IMR-90 (cell line): ENCODE results near the gene TMEM184C. TPM values are rescaled to one million over a fixed set of nuclear protein-coding genes. Genes with fewer than 3 reads are reported as not detected.

Experiments used
- ATAC-seq: fragments of 200-7000 bp; cut with Tn5 transposase; 2 replicates; pipeline ENCODE4 v1.9.1; 2020; ENCODE audit warnings: low read depth, mild to moderate bottlenecking, moderate library complexity
- BruUV-seq: library from RNA; stranded (reverse); fragments of 400-500 nt; replicated peaks from 2 replicates; lab custom pipeline; 2021; lab: Mats Ljungman, UMichigan
- CTCF ChIA-PET: fragments of 300-600 bp; formaldehyde crosslinking; extraction: SDS; loops from one replicate; lab custom pipeline; 2021; ENCODE audit warnings: antibody characterized with exemption; lab: Yijun Ruan, JAX
- POLR2A ChIA-PET: fragments of 300-600 bp; sonication (Branson Sonifier 250); formaldehyde crosslinking; loops from one replicate; lab custom pipeline; 2022; ENCODE audit warnings: antibody characterized with exemption; ENCODE audit not compliant: unreplicated experiment; lab: Charles Lee
- DNase-seq: peaks from one replicate; pipeline ENCODE4 v3.0.0; 2013
- H2AFZ ChIP-seq: replicated peaks from 2 replicates; pipeline ENCODE3; 2013; ENCODE audit warnings: low read length, mild to moderate bottlenecking; ENCODE audit not compliant: poor library complexity
- H2AK5ac ChIP-seq: 2 replicates; pipeline ENCODE4 v1.6.1; 2013; ENCODE audit warnings: low read depth, low read length, inconsistent platforms
- H2AK9ac ChIP-seq: replicated peaks from 2 replicates; pipeline ENCODE3; 2013; ENCODE audit warnings: mild to moderate bottlenecking, low read depth, low read length, moderate library complexity; ENCODE audit not compliant: poor library complexity
- H2BK120ac ChIP-seq: 2 replicates; pipeline ENCODE4 v1.6.1; 2013; ENCODE audit warnings: low read depth, low read length, inconsistent platforms
- H2BK15ac ChIP-seq: 3 replicates; pipeline ENCODE4 v1.6.1; 2013; ENCODE audit warnings: low read depth, low read length, inconsistent platforms
- H2BK20ac ChIP-seq: 2 replicates; pipeline ENCODE4 v1.6.1; 2013; ENCODE audit warnings: low read depth, mild to moderate bottlenecking, inconsistent platforms, low read length, moderate library complexity
- H2BK5ac ChIP-seq: 2 replicates; pipeline ENCODE4 v1.6.1; 2013; ENCODE audit warnings: mild to moderate bottlenecking, low read depth, low read length, inconsistent platforms; ENCODE audit not compliant: poor library complexity, severe bottlenecking
- H3K14ac ChIP-seq: replicated peaks from 2 replicates; pipeline ENCODE4 v1.6.1; 2013; ENCODE audit warnings: low read depth, low read length, inconsistent platforms
- H3K18ac ChIP-seq: 2 replicates; pipeline ENCODE4 v1.6.1; 2013; ENCODE audit warnings: low read depth, low read length, control low read depth
- H3K23ac ChIP-seq: 2 replicates; pipeline ENCODE4 v1.6.1; 2013; ENCODE audit warnings: low read depth, low read length, inconsistent platforms
- H3K27ac ChIP-seq: 2 replicates; pipeline ENCODE4 v1.5.1; 2013; ENCODE audit warnings: mild to moderate bottlenecking, control low read depth, low read length; ENCODE audit not compliant: insufficient read depth
- H3K27me3 ChIP-seq: 2 replicates; pipeline ENCODE4 v1.6.1; 2013; ENCODE audit warnings: low read length; ENCODE audit not compliant: control insufficient read depth, insufficient read depth
- H3K36me3 ChIP-seq: 2 replicates; pipeline ENCODE4 v1.6.1; 2013; ENCODE audit warnings: low read length, mixed read lengths; ENCODE audit not compliant: control insufficient read depth, insufficient read depth
- H3K4ac ChIP-seq: 2 replicates; pipeline ENCODE4 v1.6.1; 2013; ENCODE audit warnings: low read depth, low read length, inconsistent platforms
- H3K4me1 ChIP-seq: 2 replicates; pipeline ENCODE4 v1.6.1; 2013; ENCODE audit warnings: low read length, mixed read lengths; ENCODE audit not compliant: control insufficient read depth, insufficient read depth
- H3K4me2 ChIP-seq: 2 replicates; pipeline ENCODE4 v1.6.1; 2013; ENCODE audit warnings: low read depth, mild to moderate bottlenecking, control low read depth, low read length, moderate library complexity
- H3K4me3 ChIP-seq: 2 replicates; pipeline ENCODE4 v1.5.1; 2013; ENCODE audit warnings: low read depth, mild to moderate bottlenecking, control low read depth, low read length, moderate library complexity; ENCODE audit not compliant: insufficient read depth
- H3K56ac ChIP-seq: 2 replicates; pipeline ENCODE4 v1.6.1; 2013; ENCODE audit warnings: low read length, inconsistent platforms; ENCODE audit not compliant: insufficient read depth; ENCODE audit errors: extremely low read depth
- H3K79me1 ChIP-seq, 2 experiments: 2 replicates each; pipeline ENCODE4 v1.6.1; 2013; ENCODE audit warnings: low read length in 2 of 2, inconsistent platforms in 1 of 2, low read depth in 1 of 2
- H3K9ac ChIP-seq: 2 replicates; pipeline ENCODE4 v1.6.1; 2013; ENCODE audit warnings: low read depth, low read length, control low read depth
- H3K9me1 ChIP-seq: 2 replicates; pipeline ENCODE4 v1.6.1; 2013; ENCODE audit warnings: low read length, inconsistent platforms; ENCODE audit not compliant: insufficient read depth
- H3K9me3 ChIP-seq: 2 replicates; pipeline ENCODE4 v1.6.1; 2013; ENCODE audit warnings: low read length; ENCODE audit not compliant: control insufficient read depth, insufficient read depth
- H4K20me1 ChIP-seq: 2 replicates; pipeline ENCODE4 v1.6.1; 2013; ENCODE audit warnings: low read length, inconsistent platforms; ENCODE audit not compliant: insufficient read depth
- H4K5ac ChIP-seq: 2 replicates; pipeline ENCODE4 v1.6.1; 2013; ENCODE audit warnings: mild to moderate bottlenecking, low read depth, low read length, control low read depth
- H4K8ac ChIP-seq, 2 experiments: 2 replicates each; pipeline ENCODE4 v1.6.1; 2013; ENCODE audit warnings: low read depth in 2 of 2, low read length in 2 of 2, control low read depth in 1 of 2, inconsistent platforms in 1 of 2
- H4K91ac ChIP-seq: 2 replicates; pipeline ENCODE4 v1.6.1; 2013; ENCODE audit warnings: low read depth, low read length, inconsistent platforms; ENCODE audit not compliant: insufficient read depth
- CEBPB ChIP-seq: IDR thresholded peaks from 2 replicates; pipeline ENCODE4 v1.6.1; 2012; ENCODE audit warnings: low read depth, low read length, improper control_type of control experiment
- NFE2L2 ChIP-seq: fragments of 150-350 bp; IDR thresholded peaks from 2 replicates; pipeline ENCODE4 v1.6.1; 2016; ENCODE audit warnings: low read depth, mild to moderate bottlenecking, low read length
- WGBS, 2 experiments: methylation state at CpG; one replicate each; pipeline versions ENCODE4 v1.1.5 to v1.1.7; 2013; ENCODE audit warnings: missing lambda C conversion rate in 2 of 2; ENCODE audit not compliant: insufficient read length in 1 of 2; ENCODE audit errors: extremely low coverage in 2 of 2; 5-methylcytosine and 5-hydroxymethylcytosine counted together
- dilution Hi-C: fragments of 300-500 bp; cut with HindIII; formaldehyde crosslinking; loops from one replicate; pipeline ENCODE4 v1.14.3; 2018; ENCODE audit warnings: low sequenced_read_pairs; ENCODE audit not compliant: unreplicated experiment
- in situ Hi-C: fragments of 300-500 bp; cut with MboI; formaldehyde crosslinking; loops from 3 replicates; pipeline ENCODE4 v1.14.3; 2019; ENCODE audit warnings: low sequenced_read_pairs, inconsistent platforms, mixed read lengths
- intact Hi-C: fragments of 100-400 bp; cut with micrococcal nuclease; formaldehyde crosslinking; loops from 2 replicates; pipeline ENCODE4 v1.10.0; 2022
- polyA plus RNA-seq, 3 experiments: library from polyadenylated mRNA; depleted of rRNA; stranded (reverse); fragments of >200 nt; gene quantifications; 2 replicates each; pipeline ENCODE4 v1.2.3, GENCODE V29; 2012; ENCODE audit warnings: low replicate concordance in 1 of 3
- total RNA-seq: library from RNA; depleted of rRNA; stranded (reverse); fragments of >200 nt; gene quantifications from 2 replicates; pipeline ENCODE4 v1.2.3, GENCODE V29; 2012

The TMEM184C gene
- total and polyA plus RNA-seq, 2 of the 4 experiments (the other 2 are of a cell fraction), result 17.4 to 67.6 TPM

GRCh38 chr4:147714575-147715401 lies 97.6 kb downstream of the TMEM184C start:
- in situ Hi-C loops, result no loop called here
- CTCF ChIA-PET, result interaction anchor here (1.2 to 1.5 kb wide), 2 partner anchors 23 to 152 kb away, joined by 3 to 11 read pairs; no protein-coding TSS in a partner anchor

More at GRCh38 chr4:147714575-147715401, 97.6 kb downstream of the TMEM184C start:
- Histone ChIP-seq H2BK15ac (no peak overlapping the region), H3K79me1 (no peaks in the 10 kb centered on the region), H2AK9ac (no peak overlapping the region), H4K8ac (peak overlapping the region in 1 of 2 experiments; percentile 67; a peak in 1 of 4 replicates), H3K9me3 (no peaks in the 10 kb centered on the region), H3K4me2 (no peak overlapping the region), H2BK20ac (0 out of 2 replicates have a peak overlapping the region, but pooled peaks have one; percentile 47), H2BK5ac (peak overlapping the region; percentile 90), H3K4ac (peak overlapping the region; percentile 79), H4K91ac (no peak overlapping the region), H3K27me3 (no peaks in the 10 kb centered on the region), H3K18ac (peak overlapping the region; percentile 78), H3K9me1 (no peaks in the 10 kb centered on the region), H3K27ac (peak overlapping the region; percentile 79), H4K20me1 (no peaks in the 10 kb centered on the region), H3K56ac (no peak overlapping the region), H2AK5ac (peak overlapping the region; percentile 54; the same call in 1 of the 2 replicates), H4K5ac (peak overlapping the region; percentile 70; the same call in 1 of the 2 replicates), H3K4me3 (no peak overlapping the region), H2AFZ (no peak overlapping the region), H3K9ac (no peak overlapping the region), H3K4me1 (peaks cover 4% of the 10 kb centered on the region; the same call in 1 of the 2 replicates), H3K14ac (peak overlapping the region; percentile 67; the same call in 1 of the 2 replicates), H3K36me3 (no peaks in the 10 kb centered on the region), H3K23ac (no peak overlapping the region), H2BK120ac (peak overlapping the region; percentile 59; the same call in 1 of the 2 replicates)
- intact Hi-C loops (no loop called here), dilution Hi-C loops (no loop called here)
- no TSS peak for BruUV-seq
- ATAC-seq (peak; percentile 88), DNase-seq (peak; percentile 90)
- TF ChIP-seq NFE2L2 (no peak), CEBPB (peak; percentile 71; the same call in 1 of the 2 replicates)
- POLR2A ChIA-PET, result no interaction called here
- no CpG with 5 or more reads among the region's 8 CpGs for WGBS, 2 experiments
